Mesenteric fat pad (tissue), 1 donor: ENCODE results near the gene ABCB11. TPM values are rescaled to one million over a fixed set of nuclear protein-coding genes. Genes with fewer than 3 reads are reported as not detected.
"Not testable (repeated sequence)": the region's sequence is repeated elsewhere in the genome, so short reads cannot be mapped to it uniquely, and the experiment has no call there.

Source experiments
- DNase-seq: peaks from one replicate; pipeline ENCODE4 v3.0.0-alpha.2; 2020; ENCODE audit warnings: low spot score
- total RNA-seq: library from RNA; stranded (reverse); fragmentation: NEBNext Ultra II Directional; extraction: Animal tissue kit (Norgen Biotek cat#: 25700); gene quantifications from one replicate; pipeline ENCODE4 v1.2.1, GENCODE V29; 2021
- donor health status: DM: yes; HTN: yes; CAD: no.

Gene ABCB11
- total RNA-seq, 1 donor from 2014 or later: 0.06 TPM

GRCh38 chr2:169046440-169047151 is 15.5 kb upstream of the ABCB11 start:
- DNase-seq: no peak

- DNase-seq: no peak
These were observed 11.7 kb upstream of the ABCB11 start for GRCh38 chr2:169042856-169043255.

- DNase-seq: no peak
These were observed 10.5 kb upstream of the ABCB11 start for GRCh38 chr2:169041594-169041993.

GRCh38 chr2:169039702-169040101 is 8.6 kb upstream of the ABCB11 start:
- no peak for DNase-seq

- DNase-seq: no peak
These were observed 7.2 kb upstream of the ABCB11 start for GRCh38 chr2:169038338-169038757.

- DNase-seq: no peak
These were observed 5.8 kb upstream of the ABCB11 start for GRCh38 chr2:169036736-169037440.

- DNase-seq: no peak
These were observed 4.8 kb upstream of the ABCB11 start for GRCh38 chr2:169035887-169036286.

- DNase-seq: no peak
These were observed 3.9 kb upstream of the ABCB11 start for GRCh38 chr2:169034984-169035544.

- DNase-seq: no peak
These were observed 3.1 kb upstream of the ABCB11 start for GRCh38 chr2:169034256-169034655.

GRCh38 chr2:169029341-169029740 is 1.8 kb downstream of the ABCB11 start:
- no peak for DNase-seq

- no peak for DNase-seq
These were observed 3.9 kb downstream of the ABCB11 start for GRCh38 chr2:169027234-169027633.

GRCh38 chr2:169026056-169026455 is 5.1 kb downstream of the ABCB11 start:
- no peak for DNase-seq

GRCh38 chr2:169023161-169023560 is 8.0 kb downstream of the ABCB11 start:
- DNase-seq: no peak

GRCh38 chr2:169018390-169018789 is 12.7 kb downstream of the ABCB11 start:
- DNase-seq: no peak

- DNase-seq: no peak
These were observed 15.2 kb downstream of the ABCB11 start for GRCh38 chr2:169015943-169016342.

- no peak for DNase-seq
These were observed 16.3 kb downstream of the ABCB11 start for GRCh38 chr2:169014780-169015179.

GRCh38 chr2:169013628-169014026 is 17.5 kb downstream of the ABCB11 start:
- DNase-seq: no peak

GRCh38 chr2:169012812-169013627 is 18.1 kb downstream of the ABCB11 start:
- DNase-seq: no peak

GRCh38 chr2:169012191-169012792 is 18.8 kb downstream of the ABCB11 start:
- not testable (repeated sequence) for DNase-seq

GRCh38 chr2:169011698-169012097 is 19.4 kb downstream of the ABCB11 start:
- DNase-seq: no peak
